Measurements from ENCODE around the gene PROK1.
"Not testable (repeated sequence)": the region's sequence is repeated elsewhere in the genome, so short reads cannot be mapped to it uniquely, and the experiment has no call there.

PROK1 gene

DNA sequence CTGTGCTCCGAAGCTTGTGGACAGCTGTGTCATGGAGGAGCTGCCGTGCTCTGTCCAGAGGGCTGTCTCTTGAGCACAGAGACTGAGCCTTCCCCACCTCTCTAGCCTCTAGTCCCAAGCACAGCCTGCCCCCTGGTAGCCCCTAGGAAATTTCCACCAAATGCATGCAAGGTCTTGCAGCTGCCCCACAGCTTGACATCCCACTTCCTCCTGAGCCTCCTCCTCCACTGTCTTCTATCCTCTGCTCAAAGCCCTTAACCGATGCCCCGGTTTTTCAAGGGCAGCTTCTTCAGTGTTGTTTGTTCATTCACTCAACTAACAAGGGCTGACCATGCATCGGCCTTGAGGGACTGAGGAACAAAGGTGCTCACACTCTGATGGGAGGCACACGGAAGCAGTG lies 20.6 kb upstream of the PROK1 start:
- 0 out of 2 replicates have a peak, but pooled peaks cover 1% of the 10 kb centered on the region for H3K27me3 ChIP-seq (replicated peaks; ENCODE audit: control insufficient read depth, insufficient read depth, low read length)
- no peak overlapping the region for H3K4me3 ChIP-seq (replicated peaks; ENCODE audit: low read depth, low read length)
- no peaks in the 10 kb centered on the region for H3K36me3 ChIP-seq (ENCODE audit: control insufficient read depth, insufficient read depth, low read length)
- no peak for DNase-seq (ENCODE audit: extremely low read depth, insufficient read length)
- TF ChIP-seq, protein P1, sequence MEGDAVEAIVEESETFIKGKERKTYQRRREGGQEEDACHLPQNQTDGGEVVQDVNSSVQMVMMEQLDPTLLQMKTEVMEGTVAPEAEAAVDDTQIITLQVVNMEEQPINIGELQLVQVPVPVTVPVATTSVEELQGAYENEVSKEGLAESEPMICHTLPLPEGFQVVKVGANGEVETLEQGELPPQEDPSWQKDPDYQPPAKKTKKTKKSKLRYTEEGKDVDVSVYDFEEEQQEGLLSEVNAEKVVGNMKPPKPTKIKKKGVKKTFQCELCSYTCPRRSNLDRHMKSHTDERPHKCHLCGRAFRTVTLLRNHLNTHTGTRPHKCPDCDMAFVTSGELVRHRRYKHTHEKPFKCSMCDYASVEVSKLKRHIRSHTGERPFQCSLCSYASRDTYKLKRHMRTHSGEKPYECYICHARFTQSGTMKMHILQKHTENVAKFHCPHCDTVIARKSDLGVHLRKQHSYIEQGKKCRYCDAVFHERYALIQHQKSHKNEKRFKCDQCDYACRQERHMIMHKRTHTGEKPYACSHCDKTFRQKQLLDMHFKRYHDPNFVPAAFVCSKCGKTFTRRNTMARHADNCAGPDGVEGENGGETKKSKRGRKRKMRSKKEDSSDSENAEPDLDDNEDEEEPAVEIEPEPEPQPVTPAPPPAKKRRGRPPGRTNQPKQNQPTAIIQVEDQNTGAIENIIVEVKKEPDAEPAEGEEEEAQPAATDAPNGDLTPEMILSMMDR (IDR thresholded peaks at IDR 0.05; ENCODE audit: insufficient read depth, low read length, poor library complexity, severe bottlenecking) = no peak

DNA sequence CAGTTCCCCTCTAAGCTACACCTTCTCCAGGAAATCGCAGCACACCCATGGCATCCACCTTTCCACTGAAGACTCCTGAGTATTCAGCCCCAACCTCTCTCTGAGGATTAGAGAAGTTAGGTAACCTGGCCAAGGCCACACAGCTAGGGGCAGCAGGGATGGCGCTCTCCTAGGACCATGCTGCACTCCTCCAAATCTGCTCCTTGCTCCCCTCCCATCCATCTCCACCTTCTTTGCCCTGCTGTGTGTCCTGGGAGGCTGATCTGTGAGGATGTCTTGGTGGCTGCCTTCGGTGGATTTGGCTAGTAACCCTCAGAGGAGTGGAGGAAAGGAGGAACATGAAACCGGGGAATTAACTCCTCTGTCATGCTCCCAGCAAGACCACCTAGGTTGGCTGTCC lies 20.0 kb upstream of the PROK1 start:
- H3K27me3 ChIP-seq (replicated peaks; ENCODE audit: control insufficient read depth, insufficient read depth, low read length) = 0 out of 2 replicates have a peak, but pooled peaks cover 1% of the 10 kb centered on the region
- H3K36me3 ChIP-seq (ENCODE audit: control insufficient read depth, insufficient read depth, low read length) = no peaks in the 10 kb centered on the region
- H3K4me3 ChIP-seq (replicated peaks; ENCODE audit: low read depth, low read length) = no peak overlapping the region
- TF ChIP-seq, protein P1 (IDR thresholded peaks at IDR 0.05; ENCODE audit: insufficient read depth, low read length, poor library complexity, severe bottlenecking) = no peak
- DNase-seq (ENCODE audit: extremely low read depth, insufficient read length) = no peak

DNA sequence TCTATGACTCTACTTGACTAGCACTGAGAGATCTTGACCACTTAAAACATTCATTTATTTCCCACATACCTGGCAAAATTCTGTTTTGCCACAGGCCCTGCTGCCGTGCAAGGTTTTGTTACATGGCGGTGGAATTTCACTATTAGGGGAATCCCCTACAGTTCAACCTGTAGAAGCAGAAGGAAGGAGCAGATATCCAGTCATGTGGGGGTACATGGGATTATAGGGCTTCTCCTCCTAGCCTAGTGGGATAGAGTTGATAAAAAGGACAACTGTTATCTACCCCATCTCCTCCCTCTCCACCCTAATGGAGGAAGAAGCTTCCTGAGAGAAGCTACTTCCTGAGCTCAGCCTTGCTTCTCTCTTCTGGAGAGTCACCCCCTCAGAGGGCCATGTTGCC lies 17.7 kb upstream of the PROK1 start:
- TF ChIP-seq, protein P1 (IDR thresholded peaks at IDR 0.05; ENCODE audit: insufficient read depth, low read length, poor library complexity, severe bottlenecking) = no peak
- DNase-seq (ENCODE audit: extremely low read depth, insufficient read length) = no peak
- no peak overlapping the region for H3K4me3 ChIP-seq (replicated peaks; ENCODE audit: low read depth, low read length)
- no peaks in the 10 kb centered on the region for H3K36me3 ChIP-seq (ENCODE audit: control insufficient read depth, insufficient read depth, low read length)
- 0 out of 2 replicates have a peak, but pooled peaks cover 1% of the 10 kb centered on the region for H3K27me3 ChIP-seq (replicated peaks; ENCODE audit: control insufficient read depth, insufficient read depth, low read length)

DNA sequence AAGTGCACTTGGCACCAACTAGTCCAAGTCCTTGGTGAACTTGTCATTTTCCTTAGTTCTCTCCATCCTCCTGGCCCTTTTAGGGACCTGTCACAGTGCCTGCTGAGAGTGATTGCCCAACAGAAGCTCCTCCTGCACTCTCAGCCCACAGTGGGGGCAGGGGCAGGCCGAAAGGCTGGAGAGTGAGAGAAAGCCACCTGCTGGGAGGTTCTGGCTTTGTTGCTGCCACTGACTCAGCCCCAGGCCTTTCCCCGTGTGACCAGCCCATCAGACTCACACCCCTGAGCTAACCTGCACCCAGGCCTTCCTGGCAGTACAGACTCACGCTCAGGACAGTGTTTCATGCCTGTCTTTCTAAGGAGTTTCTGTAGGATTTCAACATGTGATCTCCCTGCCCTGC lies 17.1 kb upstream of the PROK1 start:
- H3K4me3 ChIP-seq (replicated peaks; ENCODE audit: low read depth, low read length) = no peak overlapping the region
- H3K27me3 ChIP-seq (replicated peaks; ENCODE audit: control insufficient read depth, insufficient read depth, low read length) = 0 out of 2 replicates have a peak, but pooled peaks cover 1% of the 10 kb centered on the region
- TF ChIP-seq, protein P1 (IDR thresholded peaks at IDR 0.05; ENCODE audit: insufficient read depth, low read length, poor library complexity, severe bottlenecking) = peak; percentile 25
- no peak for DNase-seq (ENCODE audit: extremely low read depth, insufficient read length)
- no peaks in the 10 kb centered on the region for H3K36me3 ChIP-seq (ENCODE audit: control insufficient read depth, insufficient read depth, low read length)

DNA sequence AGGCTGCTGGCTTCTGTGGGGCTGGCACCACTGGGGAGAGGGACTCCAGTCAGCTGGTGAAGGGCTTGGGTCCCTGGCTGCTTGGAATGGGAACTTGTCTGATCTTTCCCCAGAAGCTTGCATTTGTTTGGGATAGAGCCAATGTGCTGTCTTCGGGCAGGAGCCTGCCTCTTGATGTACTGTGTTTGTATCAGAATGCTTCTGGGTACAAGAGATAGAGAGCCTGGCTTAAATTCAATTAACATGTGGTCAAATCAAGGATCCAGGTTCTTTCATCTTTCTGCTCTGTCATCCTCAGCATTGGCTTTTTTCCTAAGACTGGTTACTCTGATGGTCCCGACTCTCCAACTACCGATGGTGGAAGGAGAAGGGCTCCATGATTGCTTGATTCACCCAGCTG lies 16.0 kb upstream of the PROK1 start:
- TF ChIP-seq, protein P1 (IDR thresholded peaks at IDR 0.05; ENCODE audit: insufficient read depth, low read length, poor library complexity, severe bottlenecking) = no peak
- no peak for DNase-seq (ENCODE audit: extremely low read depth, insufficient read length)
- no peak overlapping the region for H3K4me3 ChIP-seq (replicated peaks; ENCODE audit: low read depth, low read length)
- no peaks in the 10 kb centered on the region for H3K36me3 ChIP-seq (ENCODE audit: control insufficient read depth, insufficient read depth, low read length)
- H3K27me3 ChIP-seq (replicated peaks; ENCODE audit: control insufficient read depth, insufficient read depth, low read length) = 0 out of 2 replicates have a peak, but pooled peaks cover 1% of the 10 kb centered on the region

DNA sequence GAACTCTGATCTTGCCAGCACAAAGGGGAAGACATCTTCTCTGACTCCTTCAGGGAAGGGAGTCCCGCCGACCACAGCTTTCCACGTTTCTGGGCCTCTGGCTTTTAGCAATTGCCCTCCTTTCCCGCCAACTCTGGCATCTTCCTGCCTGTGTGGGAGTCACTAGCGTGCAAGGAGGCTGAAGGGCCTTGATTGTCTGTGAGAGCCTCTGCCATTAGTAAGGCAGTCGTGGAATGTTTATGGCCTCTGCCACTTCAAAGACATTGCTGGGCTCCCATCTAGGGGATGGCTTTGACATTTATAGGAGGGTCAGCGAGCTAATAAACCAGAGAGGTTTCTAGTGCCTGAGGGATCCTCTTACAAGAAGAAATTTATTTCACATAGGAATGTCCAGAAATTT lies 14.3 kb upstream of the PROK1 start:
- Histone ChIP-seq H3K36me3 (ENCODE audit: control insufficient read depth, insufficient read depth, low read length) (no peaks in the 10 kb centered on the region), H3K4me3 (replicated peaks; ENCODE audit: low read depth, low read length) (no peak overlapping the region), H3K27me3 (replicated peaks; ENCODE audit: control insufficient read depth, insufficient read depth, low read length) (no peaks in the 10 kb centered on the region)
- TF ChIP-seq, protein P1 (IDR thresholded peaks at IDR 0.05; ENCODE audit: insufficient read depth, low read length, poor library complexity, severe bottlenecking) = no peak
- no peak for DNase-seq (ENCODE audit: extremely low read depth, insufficient read length)

DNA sequence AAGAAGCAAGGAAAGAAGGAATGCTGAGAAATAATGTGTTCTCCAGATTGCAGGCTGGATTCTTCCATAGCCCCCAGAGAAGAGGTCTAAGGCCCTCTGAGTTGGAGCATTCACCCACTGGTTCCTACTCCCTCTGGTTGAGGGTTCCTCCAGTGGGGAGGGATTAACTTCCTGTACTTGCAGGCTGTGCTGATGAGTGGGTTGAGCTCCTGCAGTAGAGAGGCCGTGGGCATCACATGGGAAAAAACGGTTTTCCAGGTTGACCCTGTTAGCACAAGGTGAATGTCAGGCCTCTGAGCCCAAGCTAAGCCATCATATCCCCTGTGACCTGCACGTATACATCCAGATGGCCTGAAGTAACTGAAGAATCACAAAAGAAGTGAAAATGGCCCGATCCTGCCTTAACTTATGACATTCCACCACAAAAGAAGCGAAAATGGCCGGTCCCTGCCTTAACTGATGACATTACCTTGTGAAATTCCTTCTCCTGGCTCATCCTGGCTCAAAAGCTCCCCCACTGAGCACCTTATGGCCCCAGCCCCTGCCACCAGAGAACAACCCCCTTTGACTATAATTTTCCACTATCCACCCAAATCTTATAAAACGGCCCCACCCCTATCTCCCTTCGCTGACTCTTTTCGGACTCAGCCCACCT lies 13.2 kb upstream of the PROK1 start:
- not testable (repeated sequence) for H3K36me3 ChIP-seq (ENCODE audit: control insufficient read depth, insufficient read depth, low read length); DNase-seq (ENCODE audit: extremely low read depth, insufficient read length)

More for the DNA sequence above, 13.2 kb upstream of the PROK1 start:
- not testable (repeated sequence) for H3K4me3 ChIP-seq (replicated peaks; ENCODE audit: low read depth, low read length); H3K27me3 ChIP-seq (replicated peaks; ENCODE audit: control insufficient read depth, insufficient read depth, low read length)
